GM23248 (cell line): ENCODE results near the gene TNFAIP8L3. TPM values are rescaled to one million over a fixed set of nuclear protein-coding genes. Genes with fewer than 3 reads are reported as not detected.

Experiments used
- DNase-seq: peaks from one replicate; pipeline ENCODE4 v3.0.0-alpha.2; 2015
- H2AFZ ChIP-seq: fragments of 200-600 bp; sonication (generic); 2 replicates; pipeline ENCODE4 v1.6.1; 2016; ENCODE audit warnings: antibody characterized with exemption
- H3F3A ChIP-seq: fragments of 200-600 bp; sonication (generic); 2 replicates; pipeline ENCODE4 v1.6.1; 2016; ENCODE audit warnings: mild to moderate bottlenecking, antibody characterized with exemption, mixed run types; ENCODE audit not compliant: insufficient read depth
- H3K27ac ChIP-seq: fragments of 200-600 bp; sonication (generic); 2 replicates; pipeline ENCODE4 v1.5.1; 2016; ENCODE audit warnings: mild to moderate bottlenecking
- H3K27me3 ChIP-seq: fragments of 200-600 bp; sonication (generic); replicated peaks from 2 replicates; pipeline ENCODE4 v1.6.1; 2016; ENCODE audit warnings: mild to moderate bottlenecking; ENCODE audit not compliant: insufficient read depth
- H3K36me3 ChIP-seq: fragments of 200-600 bp; sonication (generic); 2 replicates; pipeline ENCODE4 v1.6.1; 2016; ENCODE audit warnings: low read depth, mild to moderate bottlenecking
- H3K4me1 ChIP-seq: fragments of 200-600 bp; sonication (generic); 2 replicates; pipeline ENCODE4 v1.6.1; 2016; ENCODE audit warnings: mild to moderate bottlenecking; ENCODE audit not compliant: insufficient read depth
- H3K4me2 ChIP-seq: fragments of 200-600 bp; sonication (generic); one replicate; pipeline ENCODE4 v1.6.1; 2016; ENCODE audit warnings: mild to moderate bottlenecking; ENCODE audit not compliant: unreplicated experiment
- H3K4me3 ChIP-seq: fragments of 200-600 bp; sonication (generic); 2 replicates; pipeline ENCODE4 v1.5.1; 2016; ENCODE audit warnings: mild to moderate bottlenecking
- H3K79me2 ChIP-seq: fragments of 200-600 bp; sonication (generic); 2 replicates; pipeline ENCODE4 v1.6.1; 2016; ENCODE audit warnings: mild to moderate bottlenecking; ENCODE audit not compliant: insufficient read depth
- H3K9ac ChIP-seq: fragments of 200-600 bp; sonication (generic); 2 replicates; pipeline ENCODE4 v1.6.1; 2016; ENCODE audit warnings: mild to moderate bottlenecking
- H3K9me2 ChIP-seq: fragments of 200-600 bp; sonication (generic); 2 replicates; pipeline ENCODE4 v1.6.1; 2016; ENCODE audit warnings: mixed run types, mild to moderate bottlenecking, moderate library complexity; ENCODE audit not compliant: insufficient read depth
- H3K9me3 ChIP-seq: fragments of 200-600 bp; sonication (generic); one replicate; pipeline ENCODE4 v1.6.1; 2017; ENCODE audit warnings: low read depth
- H4K20me1 ChIP-seq: fragments of 200-600 bp; sonication (generic); 2 replicates; pipeline ENCODE4 v1.6.0; 2016; ENCODE audit not compliant: insufficient read depth
- EZH2 ChIP-seq: fragments of 200-600 bp; sonication (generic); IDR thresholded peaks from 2 replicates; pipeline ENCODE4 v1.6.1; 2018; ENCODE audit warnings: antibody characterized with exemption, mild to moderate bottlenecking; ENCODE audit not compliant: insufficient read depth, poor library complexity, severe bottlenecking
- EZH2phosphoT487 ChIP-seq: fragments of 200-600 bp; sonication (generic); IDR thresholded peaks from 2 replicates; pipeline ENCODE4 v1.6.1; 2018; ENCODE audit warnings: antibody characterized with exemption, moderate library complexity, mild to moderate bottlenecking, low read depth; ENCODE audit not compliant: insufficient read depth
- WGBS, 2 experiments: methylation state at CpG; one replicate each; pipeline ENCODE4 v1.1.6; 2015 to 2017; ENCODE audit warnings: low lambda C conversion rate in 2 of 2, low coverage in 1 of 2; ENCODE audit errors: missing lambda C conversion rate in 2 of 2; 5-methylcytosine and 5-hydroxymethylcytosine counted together
- in situ Hi-C: fragments of 300-500 bp; cut with MboI; formaldehyde crosslinking; loops from 2 replicates; pipeline ENCODE4 v1.15.0; 2020
- polyA plus RNA-seq: library from polyadenylated mRNA; unstranded; fragments of >200 nt; fragmentation: Nextera tagmentation; extraction: Ambion mirVana; gene quantifications from 2 replicates; pipeline ENCODE4 v1.2.1, GENCODE V29; 2016
- total RNA-seq: library from RNA; depleted of rRNA; stranded (reverse); fragments of >200 nt; shearing (Covaris generic); gene quantifications from 2 replicates; pipeline ENCODE4 v1.2.3, GENCODE V29; 2014

TNFAIP8L3 gene
- total and polyA plus RNA-seq, 2 experiments from 2014 or later: 2.0 to 2.8 TPM

- Histone ChIP-seq H3K4me2 (no peak overlapping the region), H3K79me2 (peaks cover 8% of the 10 kb centered on the region; the same call in 1 of the 2 replicates), H3K9me3 (no peaks in the 10 kb centered on the region), H4K20me1 (no peaks in the 10 kb centered on the region), H3F3A (peaks cover 14% of the 10 kb centered on the region; the same call in 1 of the 2 replicates), H3K4me3 (no peak overlapping the region), H3K36me3 (no peaks in the 10 kb centered on the region), H3K27me3 (no peaks in the 10 kb centered on the region), H3K4me1 (peaks cover 15% of the 10 kb centered on the region), H2AFZ (no peak overlapping the region), H3K9me2 (no peaks in the 10 kb centered on the region), H3K9ac (no peak overlapping the region), H3K27ac (no peak overlapping the region)
- in situ Hi-C loops: no loop called here
- 94 to 100% methylated on average over 1 of the region's 1 CpG for WGBS, 2 experiments
- peak; percentile 24 for DNase-seq
- TF ChIP-seq EZH2 (no peak), EZH2phosphoT487 (no peak)
Measured at GRCh38 chr15:51085764-51086163, 8.9 kb downstream of the TNFAIP8L3 start.

DNA sequence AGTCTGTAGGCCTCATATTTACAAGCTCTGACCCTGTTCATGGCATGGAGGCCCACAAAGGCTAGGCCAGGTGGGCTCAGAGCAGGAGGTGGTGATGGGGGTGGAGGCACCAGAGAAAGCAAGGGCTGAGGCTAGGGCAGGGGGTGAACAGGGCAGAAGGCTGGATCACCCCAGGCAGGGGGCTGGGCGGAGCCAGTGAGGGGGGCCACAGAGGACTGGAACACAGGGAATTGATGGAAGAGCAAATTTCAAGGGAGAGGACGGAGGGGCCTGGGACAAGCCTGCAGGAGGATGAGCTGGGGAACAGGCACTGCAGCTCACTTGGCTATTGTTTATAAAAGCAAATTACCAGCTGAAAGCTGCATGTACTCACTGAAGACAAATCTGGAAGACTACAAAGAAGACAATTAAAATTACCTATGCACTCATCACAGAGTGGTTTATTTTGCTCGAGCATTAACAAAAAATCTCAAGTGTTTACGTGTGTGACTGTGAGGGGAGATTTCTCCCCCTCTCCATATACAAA is 11.0 kb downstream of the TNFAIP8L3 start:
- no peak for TF ChIP-seq EZH2
- TF ChIP-seq EZH2phosphoT487: no peak
- Histone ChIP-seq H3K27me3 (no peaks in the 10 kb centered on the region), H3K9me3 (no peaks in the 10 kb centered on the region), H3K36me3 (no peaks in the 10 kb centered on the region), H3K4me2 (no peak overlapping the region), H3K4me1 (peaks cover 11% of the 10 kb centered on the region), H3K79me2 (peaks cover 8% of the 10 kb centered on the region; the same call in 1 of the 2 replicates), H3K9ac (no peak overlapping the region), H3K27ac (no peak overlapping the region), H2AFZ (no peak overlapping the region), H3F3A (0 out of 2 replicates have a peak, but pooled peaks cover 6% of the 10 kb centered on the region), H3K4me3 (no peak overlapping the region), H4K20me1 (no peaks in the 10 kb centered on the region), H3K9me2 (no peaks in the 10 kb centered on the region)
- DNase-seq: no peak
- WGBS, 2 experiments: 90 to 93% methylated on average over 4 of the region's 4 CpGs
- in situ Hi-C loops: no loop called here

DNA sequence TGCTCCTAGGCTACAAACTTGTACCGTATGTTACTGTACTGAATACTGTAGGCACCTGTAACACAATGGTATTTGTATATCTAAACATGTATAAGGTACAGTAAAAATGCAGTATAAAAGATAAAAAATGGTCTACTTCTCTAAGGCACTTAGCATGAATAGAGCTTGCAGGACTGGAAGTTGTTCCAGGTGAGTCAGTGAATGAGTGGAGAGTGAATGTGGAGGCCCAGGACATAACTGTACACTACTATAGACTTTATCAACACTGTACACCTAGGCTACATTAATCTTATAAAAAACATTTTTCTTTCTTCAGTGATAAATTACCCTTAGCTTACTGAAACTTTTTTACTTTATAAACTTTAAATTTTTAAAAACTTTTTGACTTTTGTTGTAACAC is 12.5 kb downstream of the TNFAIP8L3 start:
- no peak overlapping the region for H3K4me2 ChIP-seq
- in situ Hi-C loops: no loop called here
- no peak for TF ChIP-seq EZH2
- TF ChIP-seq EZH2phosphoT487: no peak
- no peak overlapping the region for H3K4me3 ChIP-seq
- 0 out of 2 replicates have a peak, but pooled peaks cover 6% of the 10 kb centered on the region for H3F3A ChIP-seq
- H3K4me1 ChIP-seq: peaks cover 11% of the 10 kb centered on the region
- H3K9ac ChIP-seq: no peak overlapping the region
- H3K36me3 ChIP-seq: no peaks in the 10 kb centered on the region
- H4K20me1 ChIP-seq: no peaks in the 10 kb centered on the region
- H3K27ac ChIP-seq: no peak overlapping the region
- WGBS, 2 experiments: 97 to 100% methylated on average over 1 of the region's 1 CpG
- H3K9me3 ChIP-seq: no peaks in the 10 kb centered on the region
- H3K79me2 ChIP-seq: no peaks in the 10 kb centered on the region
- DNase-seq: no peak
- no peaks in the 10 kb centered on the region for H3K27me3 ChIP-seq
- no peaks in the 10 kb centered on the region for H3K9me2 ChIP-seq
- H2AFZ ChIP-seq: no peak overlapping the region

DNA sequence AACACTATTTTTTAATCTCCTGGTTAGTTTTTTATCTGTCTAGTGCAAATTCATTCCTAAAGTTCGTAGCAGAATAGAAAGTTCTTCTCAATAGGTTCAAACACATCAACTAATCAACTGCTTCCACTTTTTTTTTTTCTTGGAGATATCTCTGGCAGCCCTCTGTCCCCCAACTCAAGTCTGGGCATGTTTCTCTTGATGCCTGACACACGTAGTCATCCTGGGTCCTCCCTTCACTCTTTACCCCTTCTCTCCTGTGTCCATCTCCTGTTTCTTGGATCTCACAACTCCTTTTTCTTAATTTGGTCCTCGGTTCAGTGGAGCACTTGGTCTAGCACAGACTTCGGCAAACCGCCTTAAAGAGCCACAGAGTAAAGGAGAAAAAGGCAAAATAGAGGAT is 14.4 kb downstream of the TNFAIP8L3 start:
- no peaks in the 10 kb centered on the region for H4K20me1 ChIP-seq
- no peak for TF ChIP-seq EZH2phosphoT487
- TF ChIP-seq EZH2: no peak
- H2AFZ ChIP-seq: no peak overlapping the region
- H3K4me1 ChIP-seq: peaks cover 11% of the 10 kb centered on the region
- H3K27me3 ChIP-seq: no peaks in the 10 kb centered on the region
- no peak overlapping the region for H3K9ac ChIP-seq
- H3K4me2 ChIP-seq: no peak overlapping the region
- H3K9me2 ChIP-seq: no peaks in the 10 kb centered on the region
- H3F3A ChIP-seq: 0 out of 2 replicates have a peak, but pooled peaks cover 6% of the 10 kb centered on the region
- H3K9me3 ChIP-seq: no peaks in the 10 kb centered on the region
- 83 to 88% methylated on average over 5 of the region's 5 CpGs for WGBS, 2 experiments
- H3K27ac ChIP-seq: no peak overlapping the region
- no peaks in the 10 kb centered on the region for H3K36me3 ChIP-seq
- H3K4me3 ChIP-seq: no peak overlapping the region
- no peak for DNase-seq
- in situ Hi-C loops: no loop called here
- no peaks in the 10 kb centered on the region for H3K79me2 ChIP-seq

DNA sequence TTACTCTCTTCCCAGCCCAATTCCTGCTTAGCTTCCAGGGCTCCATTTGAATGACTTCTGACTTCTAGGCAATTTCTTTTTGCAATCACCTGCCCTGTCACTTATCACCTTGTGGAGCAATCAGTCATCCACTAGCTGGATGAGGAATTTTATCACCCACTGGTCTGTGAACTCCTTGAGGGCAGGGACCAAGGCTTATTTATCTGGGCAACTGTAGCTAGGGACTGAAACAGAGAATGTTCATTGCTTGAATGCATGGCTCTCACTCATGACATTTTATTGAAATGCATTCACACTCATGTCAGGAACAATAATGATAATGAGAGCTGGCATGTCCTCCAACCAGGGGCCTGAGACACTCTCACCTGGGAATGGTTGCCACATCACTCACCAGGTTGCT is 15.5 kb downstream of the TNFAIP8L3 start:
- Histone ChIP-seq H2AFZ (no peak overlapping the region), H3K27ac (no peak overlapping the region), H3K9me2 (no peaks in the 10 kb centered on the region), H3K4me3 (no peak overlapping the region), H3K36me3 (no peaks in the 10 kb centered on the region), H3K4me2 (no peak overlapping the region), H4K20me1 (no peaks in the 10 kb centered on the region), H3K9ac (no peak overlapping the region), H3K9me3 (no peaks in the 10 kb centered on the region), H3F3A (0 out of 2 replicates have a peak, but pooled peaks cover 6% of the 10 kb centered on the region), H3K79me2 (no peaks in the 10 kb centered on the region), H3K4me1 (peaks cover 13% of the 10 kb centered on the region), H3K27me3 (no peaks in the 10 kb centered on the region)
- in situ Hi-C loops: no loop called here
- TF ChIP-seq EZH2phosphoT487 (no peak), EZH2 (no peak)
- no peak for DNase-seq
